ENCODE measurements around the gene ZNF516. TPM values are rescaled to one million over a fixed set of nuclear protein-coding genes. Genes with fewer than 3 reads are reported as not detected.

ZNF516 gene
- total and polyA plus RNA-seq, 10 of the 15 experiments (the other 5 are each of a cell fraction or from before 2014, with no cell fraction given): 2.0 to 32.0 (median 8.3) TPM

- H4K20me1 ChIP-seq (ENCODE audit: control insufficient read depth, insufficient read depth): no peaks in the 10 kb centered on the region
- no peaks in the 10 kb centered on the region for H3K9me3 ChIP-seq (replicated peaks; ENCODE audit: control insufficient read depth, insufficient read depth, low read length)
- H3K36me3 ChIP-seq (ENCODE audit: control insufficient read depth in 2 of 2, insufficient read depth in 2 of 2, low read length in 1 of 2): no peaks in the 10 kb centered on the region
- H2AFZ ChIP-seq (ENCODE audit: control insufficient read depth, low read depth, low read length): no peak overlapping the region
- no peak overlapping the region for H3K4me2 ChIP-seq (ENCODE audit: control insufficient read depth, insufficient read depth)
- 51% methylated on average over 15 of the region's 15 CpGs for WGBS (ENCODE audit: insufficient coverage, insufficient replicate concordance, low lambda C conversion rate, missing lambda C conversion rate)
- H3K27ac ChIP-seq (ENCODE audit: control insufficient read depth, insufficient read depth): no peak overlapping the region
- H3K4me1 ChIP-seq (ENCODE audit: control insufficient read depth, insufficient read depth, low read length): peaks cover 3% of the 10 kb centered on the region; the same call in 1 of the 2 replicates
- TF ChIP-seq BMI1 (IDR thresholded peaks at IDR 0.05; ENCODE audit: borderline replicate concordance) (no peak), CHD4 (IDR thresholded peaks at IDR 0.05) (no peak), ZBTB33 (IDR thresholded peaks at IDR 0.05) (no peak), JUNB (IDR thresholded peaks at IDR 0.05) (no peak), ETV6 (conservative IDR thresholded peaks at IDR 0.05 in 1 of 2, IDR thresholded peaks at IDR 0.05 in 1 of 2; ENCODE audit: borderline replicate concordance in 1 of 2, low read depth in 1 of 2) (no peak), KLF5 (IDR thresholded peaks at IDR 0.05; ENCODE audit: partially characterized antibody) (no peak), EGR1 (IDR thresholded peaks at IDR 0.05; ENCODE audit: borderline replicate concordance in 1 of 2, low read depth in 2 of 2, low read length in 2 of 2) (no peak), TAF1 (IDR thresholded peaks at IDR 0.05; ENCODE audit: borderline replicate concordance, low read depth, low read length) (no peak), CBX5 (IDR thresholded peaks at IDR 0.05; ENCODE audit: low read depth) (no peak), NFIC (IDR thresholded peaks at IDR 0.05; ENCODE audit: low read depth, low read length) (no peak), RUNX3 (IDR thresholded peaks at IDR 0.05; ENCODE audit: low read length) (no peak), PBX3 (IDR thresholded peaks at IDR 0.05; ENCODE audit: insufficient replicate concordance, low read depth, low read length) (no peak), KAT2A (conservative IDR thresholded peaks at IDR 0.05; ENCODE audit: control insufficient read depth, low read depth, low read length) (no peak), TCF3 (IDR thresholded peaks at IDR 0.05; ENCODE audit: borderline replicate concordance, insufficient read depth, low read depth, low read length) (no peak), NR2C1 (IDR thresholded peaks at IDR 0.05) (no peak), POLR2A (IDR thresholded peaks at IDR 0.05; ENCODE audit: low read depth, low read length) (no peak), E4F1 (IDR thresholded peaks at IDR 0.05; ENCODE audit: borderline replicate concordance, partially characterized antibody) (no peak), SMAD1 (IDR thresholded peaks at IDR 0.05; ENCODE audit: low read depth, partially characterized antibody) (no peak)
- ATAC-seq (no peak), DNase-seq (ENCODE audit: low read depth, low spot score) (no peak), FAIRE-seq (no peak)
- POLR2A ChIA-PET: no interaction called here
- RAD21 ChIA-PET (ENCODE audit: unreplicated experiment): no interaction called here
- H3K4me3 ChIP-seq: no peak overlapping the region
- CTCF ChIA-PET: no interaction called here
- no peaks in the 10 kb centered on the region; a peak in 1 of 4 replicates for H3K27me3 ChIP-seq (replicated peaks in 1 of 2; ENCODE audit: control insufficient read depth in 2 of 2, insufficient read depth in 2 of 2, low read length in 1 of 2)
- H3K9ac ChIP-seq (ENCODE audit: control insufficient read depth, insufficient read depth, low read length): no peak overlapping the region
- BruUV-seq (replicated peaks): no TSS peak
- intact Hi-C loops (cut with micrococcal nuclease; ENCODE audit: unreplicated experiment): no loop called here
- in situ Hi-C loops (cut with MboI): no loop called here
- SMC1A ChIA-PET (ENCODE audit: uncharacterized antibody, unreplicated experiment): no interaction called here
- H3K79me2 ChIP-seq (ENCODE audit: control insufficient read depth, insufficient read depth, low read length): no peaks in the 10 kb centered on the region
These were observed 8.8 kb upstream of the ZNF516 start for GRCh38 chr18:76503649-76504386.

All from GM12878 (cell line).